WTC11 (cell line): ENCODE data around the gene NHS.

Experiments
- FOXJ3 ChIP-seq: sonication (generic); formaldehyde crosslinking; IDR thresholded peaks from 2 replicates; pipeline ENCODE4 v1.9.0; 2021; ENCODE audit warnings: missing genetic modification reagents, mild to moderate bottlenecking, borderline replicate concordance
- TF ChIP-seq, protein P1 (sequence below): fragments of 200-600 bp; IDR thresholded peaks from 2 replicates; pipeline ENCODE4 v1.8.0; 2022; ENCODE audit warnings: antibody characterized with exemption
- TF ChIP-seq, protein P2 (sequence below): sonication (generic); formaldehyde crosslinking; IDR thresholded peaks from 2 replicates; pipeline ENCODE4 v1.8.1; 2022; ENCODE audit warnings: low read depth, missing genetic modification reagents, borderline replicate concordance
- TF ChIP-seq, protein P3 (sequence below): sonication (generic); formaldehyde crosslinking; IDR thresholded peaks from 2 replicates; pipeline ENCODE4 v1.8.0; 2022; ENCODE audit warnings: mild to moderate bottlenecking, missing genetic modification reagents

DNA sequence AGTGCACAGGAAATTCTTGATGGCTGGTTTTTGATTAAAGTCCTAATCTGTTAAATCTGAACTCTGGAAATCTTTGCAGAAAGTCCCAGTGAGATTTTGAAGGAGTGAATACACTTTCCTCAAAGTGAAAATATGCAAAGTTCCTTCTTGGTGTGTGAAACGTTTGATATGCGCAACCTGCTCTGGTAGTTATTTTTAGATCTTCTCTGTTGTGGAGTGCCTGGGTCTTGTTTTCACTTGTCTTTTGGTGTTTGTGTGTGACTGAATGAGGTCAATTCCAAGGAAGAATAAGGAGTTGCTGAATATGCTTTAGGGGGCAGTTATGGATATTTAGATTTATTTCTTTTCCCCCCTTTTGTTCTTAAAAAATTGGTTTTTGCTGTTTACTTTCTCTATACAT is 404.0 kb downstream of the NHS start:
- TF ChIP-seq, protein P1, sequence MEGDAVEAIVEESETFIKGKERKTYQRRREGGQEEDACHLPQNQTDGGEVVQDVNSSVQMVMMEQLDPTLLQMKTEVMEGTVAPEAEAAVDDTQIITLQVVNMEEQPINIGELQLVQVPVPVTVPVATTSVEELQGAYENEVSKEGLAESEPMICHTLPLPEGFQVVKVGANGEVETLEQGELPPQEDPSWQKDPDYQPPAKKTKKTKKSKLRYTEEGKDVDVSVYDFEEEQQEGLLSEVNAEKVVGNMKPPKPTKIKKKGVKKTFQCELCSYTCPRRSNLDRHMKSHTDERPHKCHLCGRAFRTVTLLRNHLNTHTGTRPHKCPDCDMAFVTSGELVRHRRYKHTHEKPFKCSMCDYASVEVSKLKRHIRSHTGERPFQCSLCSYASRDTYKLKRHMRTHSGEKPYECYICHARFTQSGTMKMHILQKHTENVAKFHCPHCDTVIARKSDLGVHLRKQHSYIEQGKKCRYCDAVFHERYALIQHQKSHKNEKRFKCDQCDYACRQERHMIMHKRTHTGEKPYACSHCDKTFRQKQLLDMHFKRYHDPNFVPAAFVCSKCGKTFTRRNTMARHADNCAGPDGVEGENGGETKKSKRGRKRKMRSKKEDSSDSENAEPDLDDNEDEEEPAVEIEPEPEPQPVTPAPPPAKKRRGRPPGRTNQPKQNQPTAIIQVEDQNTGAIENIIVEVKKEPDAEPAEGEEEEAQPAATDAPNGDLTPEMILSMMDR: no peak
- no peak for TF ChIP-seq FOXJ3 (CRISPR knock-in tag)
- TF ChIP-seq, protein P2, sequence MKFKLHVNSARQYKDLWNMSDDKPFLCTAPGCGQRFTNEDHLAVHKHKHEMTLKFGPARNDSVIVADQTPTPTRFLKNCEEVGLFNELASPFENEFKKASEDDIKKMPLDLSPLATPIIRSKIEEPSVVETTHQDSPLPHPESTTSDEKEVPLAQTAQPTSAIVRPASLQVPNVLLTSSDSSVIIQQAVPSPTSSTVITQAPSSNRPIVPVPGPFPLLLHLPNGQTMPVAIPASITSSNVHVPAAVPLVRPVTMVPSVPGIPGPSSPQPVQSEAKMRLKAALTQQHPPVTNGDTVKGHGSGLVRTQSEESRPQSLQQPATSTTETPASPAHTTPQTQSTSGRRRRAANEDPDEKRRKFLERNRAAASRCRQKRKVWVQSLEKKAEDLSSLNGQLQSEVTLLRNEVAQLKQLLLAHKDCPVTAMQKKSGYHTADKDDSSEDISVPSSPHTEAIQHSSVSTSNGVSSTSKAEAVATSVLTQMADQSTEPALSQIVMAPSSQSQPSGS (CRISPR knock-in tag): no peak
- TF ChIP-seq, protein P3, sequence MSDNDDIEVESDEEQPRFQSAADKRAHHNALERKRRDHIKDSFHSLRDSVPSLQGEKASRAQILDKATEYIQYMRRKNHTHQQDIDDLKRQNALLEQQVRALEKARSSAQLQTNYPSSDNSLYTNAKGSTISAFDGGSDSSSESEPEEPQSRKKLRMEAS (CRISPR knock-in tag): no peak
